H1 (cell line): ENCODE measurements around the gene NRTN. TPM values are rescaled to one million over a fixed set of nuclear protein-coding genes. Genes with fewer than 3 reads are reported as not detected.

Source experiments
- CTCF ChIA-PET: fragments of 300-600 bp; sonication (Branson Sonifier 250); formaldehyde crosslinking; loops from one replicate; lab custom pipeline; 2021; ENCODE audit not compliant: partially characterized antibody; lab: Charles Lee
- POLR2A ChIA-PET: fragments of 300-600 bp; sonication (Branson Sonifier 250); formaldehyde crosslinking; loops from one replicate; lab custom pipeline; 2021; ENCODE audit warnings: inconsistent platforms; ENCODE audit not compliant: partially characterized antibody; lab: Charles Lee
- DNase-seq, 2 experiments: peaks; one replicate each; pipeline versions ENCODE4 v3.0.0 to v3.0.0-alpha.2; 2010 to 2022; ENCODE audit warnings: low spot score in 2 of 2, low read depth in 1 of 2, mixed read lengths in 1 of 2
- FAIRE-seq: peaks from 2 replicates; lab custom pipeline; 2011; peaks lifted over from hg19 to GRCh38; lab: Jason Lieb, UNC
- H2AFZ ChIP-seq: 2 replicates; pipeline ENCODE4 v1.8.1; 2012; ENCODE audit warnings: low read length, inconsistent platforms
- H2AK5ac ChIP-seq: 2 replicates; pipeline ENCODE4 v1.6.1; 2013; ENCODE audit warnings: low read depth, low read length
- H2BK120ac ChIP-seq: replicated peaks from 2 replicates; pipeline ENCODE3; 2013; ENCODE audit warnings: low read depth, low read length, inconsistent platforms
- H2BK12ac ChIP-seq: 2 replicates; pipeline ENCODE4 v1.6.1; 2013; ENCODE audit warnings: low read depth, low read length
- H2BK15ac ChIP-seq: 2 replicates; pipeline ENCODE4 v1.6.1; 2013; ENCODE audit warnings: low read length
- H2BK20ac ChIP-seq: 2 replicates; pipeline ENCODE4 v1.6.1; 2013; ENCODE audit warnings: low read length
- H2BK5ac ChIP-seq: 2 replicates; pipeline ENCODE4 v1.6.1; 2013; ENCODE audit warnings: low read depth, low read length
- H3K14ac ChIP-seq: 2 replicates; pipeline ENCODE4 v1.6.1; 2013; ENCODE audit warnings: inconsistent platforms; ENCODE audit not compliant: insufficient read length
- H3K18ac ChIP-seq: 2 replicates; pipeline ENCODE4 v1.6.1; 2013; ENCODE audit warnings: low read length; ENCODE audit errors: extremely low read depth
- H3K23ac ChIP-seq: 2 replicates; pipeline ENCODE4 v1.6.1; 2013; ENCODE audit warnings: inconsistent platforms; ENCODE audit not compliant: insufficient read length
- H3K23me2 ChIP-seq: 2 replicates; pipeline ENCODE4 v1.6.1; 2013; ENCODE audit warnings: low read depth, low read length
- H3K27ac ChIP-seq: 2 replicates; pipeline ENCODE4 v1.6.1; 2011; ENCODE audit warnings: low read depth, low read length, inconsistent platforms
- H3K27me3 ChIP-seq, 4 experiments: replicated peaks in 1 of 4; 1 replicate in 1 of 4; 2 replicates in 3 of 4; pipeline versions ENCODE4 v1.6.1 to v1.8.1; 2011 to 2013; ENCODE audit warnings: low read length in 3 of 4, mild to moderate bottlenecking in 3 of 4, inconsistent platforms in 2 of 4, mixed read lengths in 2 of 4, moderate library complexity in 1 of 4; ENCODE audit not compliant: control insufficient read depth in 3 of 4, insufficient read depth in 3 of 4; ENCODE audit errors: extremely low read depth in 1 of 4
- H3K36me3 ChIP-seq, 4 experiments: 2 replicates each; pipeline versions ENCODE4 v1.6.1 to v1.8.1; 2011 to 2013; ENCODE audit warnings: mild to moderate bottlenecking in 4 of 4, low read length in 3 of 4, moderate library complexity in 2 of 4, control low read depth in 1 of 4, inconsistent platforms in 1 of 4; ENCODE audit not compliant: insufficient read depth in 4 of 4, control insufficient read depth in 2 of 4
- H3K4ac ChIP-seq: replicated peaks from 2 replicates; pipeline ENCODE3; 2013; ENCODE audit warnings: low read length, low read depth, mixed read lengths, inconsistent platforms; ENCODE audit not compliant: insufficient read length
- H3K4me1 ChIP-seq, 4 experiments: replicated peaks in 1 of 4; 1 replicate in 1 of 4; 2 replicates in 3 of 4; pipeline versions ENCODE4 v1.6.1 to v1.8.1; 2011 to 2013; ENCODE audit warnings: low read length in 3 of 4, inconsistent platforms in 2 of 4, mixed read lengths in 1 of 4; ENCODE audit not compliant: insufficient read depth in 4 of 4, control insufficient read depth in 3 of 4
- H3K4me2 ChIP-seq, 2 experiments: 2 replicates each; pipeline versions ENCODE4 v1.6.1 to v1.8.1; 2011 to 2013; ENCODE audit warnings: low read depth in 2 of 2, low read length in 2 of 2, control low read depth in 1 of 2, inconsistent platforms in 1 of 2, mild to moderate bottlenecking in 1 of 2; ENCODE audit not compliant: insufficient read depth in 1 of 2
- H3K4me3 ChIP-seq, 4 experiments: fragments of 200-600, 300-600 bp in 1 of 4; sonication (generic), shearing (Covaris generic), sonication (Bioruptor Twin) in 1 of 4; 2 replicates each; pipeline versions ENCODE4 v1.5.1 to v1.8.1; 2011 to 2016; ENCODE audit warnings: low read length in 4 of 4, low read depth in 3 of 4, control low read depth in 2 of 4, inconsistent platforms in 2 of 4, mild to moderate bottlenecking in 2 of 4, mixed read lengths in 1 of 4, moderate library complexity in 1 of 4; ENCODE audit not compliant: insufficient read depth in 2 of 4; ENCODE audit errors: extremely low read depth in 1 of 4
- H3K56ac ChIP-seq: replicated peaks from 2 replicates; pipeline ENCODE3; 2013; ENCODE audit warnings: low read depth, mild to moderate bottlenecking, mixed read lengths, low read length, inconsistent platforms; ENCODE audit not compliant: insufficient read length
- H3K79me1 ChIP-seq: 2 replicates; pipeline ENCODE4 v1.6.1; 2013; ENCODE audit warnings: low read depth, low read length, control low read depth
- H3K79me2 ChIP-seq, 2 experiments: 2 replicates each; pipeline versions ENCODE4 v1.6.1 to v1.8.1; 2012 to 2013; ENCODE audit warnings: low read length in 2 of 2, mild to moderate bottlenecking in 2 of 2, inconsistent platforms in 1 of 2; ENCODE audit not compliant: insufficient read depth in 2 of 2, control insufficient read depth in 1 of 2
- H3K9ac ChIP-seq, 4 experiments: replicated peaks in 1 of 4; 1 replicate in 1 of 4; 2 replicates in 3 of 4; pipeline versions ENCODE4 v1.6.1 to v1.8.1; 2011 to 2013; ENCODE audit warnings: low read depth in 3 of 4, low read length in 3 of 4, control low read depth in 2 of 4, mild to moderate bottlenecking in 2 of 4, moderate library complexity in 2 of 4, inconsistent platforms in 1 of 4; ENCODE audit errors: extremely low read depth in 1 of 4
- H3K9me3 ChIP-seq, 2 experiments: 2 replicates each; pipeline versions ENCODE4 v1.6.1 to v1.8.1; 2012 to 2013; ENCODE audit warnings: mild to moderate bottlenecking in 2 of 2, moderate library complexity in 2 of 2, control low read depth in 1 of 2, inconsistent platforms in 1 of 2, low read depth in 1 of 2, low read length in 1 of 2, mixed read lengths in 1 of 2; ENCODE audit not compliant: insufficient read depth in 2 of 2
- H4K20me1 ChIP-seq, 2 experiments: replicated peaks in 1 of 2; 2 replicates each; pipeline versions ENCODE3 to v1.8.1; 2011 to 2013; ENCODE audit warnings: inconsistent platforms in 2 of 2, low read length in 2 of 2, mild to moderate bottlenecking in 1 of 2; ENCODE audit not compliant: insufficient read depth in 2 of 2, control insufficient read depth in 1 of 2
- H4K5ac ChIP-seq: 2 replicates; pipeline ENCODE4 v1.6.1; 2013; ENCODE audit warnings: low read length, low read depth, mixed read lengths, inconsistent platforms; ENCODE audit not compliant: insufficient read length
- H4K8ac ChIP-seq: 2 replicates; pipeline ENCODE4 v1.8.0; 2013; ENCODE audit warnings: mild to moderate bottlenecking, moderate library complexity, low read length, inconsistent platforms; ENCODE audit not compliant: insufficient read depth; ENCODE audit errors: extremely low read depth
- H4K91ac ChIP-seq: replicated peaks from 2 replicates; pipeline ENCODE3; 2013; ENCODE audit warnings: low read length, mixed read lengths, inconsistent platforms; ENCODE audit not compliant: insufficient read length
- CBX8 ChIP-seq: fragments of 300-800, 300-1000 bp; sonication (generic); IDR thresholded peaks from 2 replicates; pipeline ENCODE4 v1.7.1; 2016; ENCODE audit warnings: low read depth, low read length, borderline replicate concordance
- CHD2 ChIP-seq: IDR thresholded peaks from 2 replicates; pipeline ENCODE4 v1.6.1; 2012; ENCODE audit warnings: low read length, improper control_type of control experiment
- EZH2 ChIP-seq: fragments of 200-600 bp; sonication (generic); IDR thresholded peaks from 2 replicates; pipeline ENCODE4 v1.7.1; 2012; ENCODE audit warnings: low read depth, mild to moderate bottlenecking, moderate library complexity, low read length, inconsistent platforms; ENCODE audit not compliant: severe bottlenecking
- HDAC6 ChIP-seq: IDR thresholded peaks from one replicate; pipeline ENCODE4 v1.7.1; 2012; ENCODE audit warnings: low read depth, mild to moderate bottlenecking, inconsistent platforms, low read length, moderate library complexity
- JUND ChIP-seq: IDR thresholded peaks from 2 replicates; pipeline ENCODE4 v1.6.1; 2011; ENCODE audit warnings: mild to moderate bottlenecking, improper control_type of control experiment, low read length
- RFX5 ChIP-seq: IDR thresholded peaks from 2 replicates; pipeline ENCODE4 v1.6.1; 2011; ENCODE audit warnings: low read depth, low read length, improper control_type of control experiment, borderline replicate concordance
- TAF1 ChIP-seq: IDR thresholded peaks from 2 replicates; pipeline ENCODE4 v1.6.1; 2011; ENCODE audit warnings: mild to moderate bottlenecking, low read depth, low read length
- TAF7 ChIP-seq: optimal IDR thresholded peaks from 2 replicates; pipeline ENCODE3; 2011; ENCODE audit warnings: low read depth, mild to moderate bottlenecking, inconsistent platforms, low read length, moderate library complexity, borderline replicate concordance
- ZNF274 ChIP-seq: IDR thresholded peaks from 2 replicates; pipeline ENCODE4 v1.7.0; 2012; ENCODE audit warnings: low read length, borderline replicate concordance; ENCODE audit errors: extremely low read depth
- WGBS, 2 experiments: shearing (Covaris generic) in 1 of 2; methylation state at CpG; one replicate each; pipeline versions ENCODE4 v1.1.6 to v1.1.7; 2013 to 2015; ENCODE audit warnings: low lambda C conversion rate in 2 of 2, mixed read lengths in 2 of 2, inconsistent platforms in 1 of 2, low coverage in 1 of 2, missing lambda C conversion rate in 1 of 2; ENCODE audit not compliant: insufficient replicate concordance in 2 of 2, insufficient coverage in 1 of 2, insufficient read length in 1 of 2; ENCODE audit errors: extremely low coverage in 1 of 2, missing lambda C conversion rate in 1 of 2; 5-methylcytosine and 5-hydroxymethylcytosine counted together
- polyA plus RNA-seq, 7 experiments: library from polyadenylated mRNA; depleted of rRNA in 3 of 7; stranded (reverse) in 5 of 7; unstranded in 2 of 7; fragments of >200 nt in 5 of 7; fragments of 200-250 nt in 2 of 7; gene quantifications; 1 replicate in 5 of 7; 2 replicates in 1 of 7; 4 replicates in 1 of 7; pipeline versions ENCODE4 v1.2.1 to v1.2.3, GENCODE V29; 2011 to 2013; ENCODE audit warnings: missing spikeins in 2 of 7, mixed read lengths in 2 of 7
- total RNA-seq: library from RNA; stranded (reverse); fragmentation: NEBNext Ultra II Directional; extraction: Animal tissue kit (Norgen Biotek cat#: 25700); gene quantifications from 2 replicates; pipeline ENCODE4 v1.2.1, GENCODE V29; 2021
- TF ChIP-seq, protein P1 (sequence below): IDR thresholded peaks from 2 replicates; pipeline ENCODE4 v1.6.1; 2012; ENCODE audit warnings: low read length, inconsistent platforms

NRTN gene
- total and polyA plus RNA-seq, 2 of the 8 experiments (the other 6 are each of a cell fraction or from before 2014, with no cell fraction given) = 3.9 to 5.3 TPM

- no peak for DNase-seq
- H2BK20ac ChIP-seq = no peak overlapping the region
- ChIA-PET POLR2A (interaction anchor here (0.6 to 2.3 kb wide), 6 partner anchors 11 to 89 kb away, joined by 3 to 8 read pairs (median 3); no protein-coding TSS in a partner anchor), CTCF (no interaction called here)
- no peak overlapping the region for H2BK5ac ChIP-seq
- H3K18ac ChIP-seq = no peak overlapping the region
- H3K36me3 ChIP-seq = peaks cover 20 to 42% (median 34%) of the 10 kb centered on the region in 4 experiments
- TF ChIP-seq HDAC6 = no peak
- TF ChIP-seq JUND = no peak
- TF ChIP-seq, protein P1, sequence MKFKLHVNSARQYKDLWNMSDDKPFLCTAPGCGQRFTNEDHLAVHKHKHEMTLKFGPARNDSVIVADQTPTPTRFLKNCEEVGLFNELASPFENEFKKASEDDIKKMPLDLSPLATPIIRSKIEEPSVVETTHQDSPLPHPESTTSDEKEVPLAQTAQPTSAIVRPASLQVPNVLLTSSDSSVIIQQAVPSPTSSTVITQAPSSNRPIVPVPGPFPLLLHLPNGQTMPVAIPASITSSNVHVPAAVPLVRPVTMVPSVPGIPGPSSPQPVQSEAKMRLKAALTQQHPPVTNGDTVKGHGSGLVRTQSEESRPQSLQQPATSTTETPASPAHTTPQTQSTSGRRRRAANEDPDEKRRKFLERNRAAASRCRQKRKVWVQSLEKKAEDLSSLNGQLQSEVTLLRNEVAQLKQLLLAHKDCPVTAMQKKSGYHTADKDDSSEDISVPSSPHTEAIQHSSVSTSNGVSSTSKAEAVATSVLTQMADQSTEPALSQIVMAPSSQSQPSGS = no peak
- no peak for TF ChIP-seq CBX8
- TF ChIP-seq TAF1 = no peak
- TF ChIP-seq ZNF274 = no peak
- TF ChIP-seq RFX5 = no peak
- no peak for TF ChIP-seq EZH2
- no peak for TF ChIP-seq CHD2
- TF ChIP-seq TAF7 = no peak
- no peak overlapping the region for H3K14ac ChIP-seq
- no peaks in the 10 kb centered on the region for H3K27me3 ChIP-seq
- peaks cover 3% of the 10 kb centered on the region; the same call in 1 of the 2 replicates for H3K23me2 ChIP-seq
- no peak overlapping the region for H4K5ac ChIP-seq
- peaks cover 0 to 10% of the 10 kb centered on the region in 2 experiments for H4K20me1 ChIP-seq
- no peak overlapping the region for H3K9ac ChIP-seq
- no peak for FAIRE-seq
- H2BK12ac ChIP-seq = no peak overlapping the region
- no peak overlapping the region for H4K8ac ChIP-seq
- no peaks in the 10 kb centered on the region for H3K9me3 ChIP-seq
- no peaks in the 10 kb centered on the region for H3K79me2 ChIP-seq
- H3K27ac ChIP-seq = no peak overlapping the region
- H2AK5ac ChIP-seq = no peak overlapping the region
- no peak overlapping the region for H2AFZ ChIP-seq
- H3K23ac ChIP-seq = no peak overlapping the region
- no peak overlapping the region for H3K4ac ChIP-seq
- H3K79me1 ChIP-seq = peaks cover 4% of the 10 kb centered on the region; the same call in 1 of the 2 replicates
- H2BK120ac ChIP-seq = no peak overlapping the region
- H3K56ac ChIP-seq = no peak overlapping the region
- H2BK15ac ChIP-seq = no peak overlapping the region
- H3K4me2 ChIP-seq = no peak overlapping the region
- no peaks in the 10 kb centered on the region; a peak in 1 of 7 replicates for H3K4me1 ChIP-seq
- no peak overlapping the region for H3K4me3 ChIP-seq
- WGBS, 2 experiments = 92% methylated on average over 23 of the region's 37 CpGs; no CpG with 5 or more reads in 1 of the 2 experiments
- H4K91ac ChIP-seq = no peak overlapping the region
Observed at GRCh38 chr19:5785423-5785822, 19.4 kb upstream of the NRTN start.
